Measurements from ENCODE around the gene CDV3. TPM values are rescaled to one million over a fixed set of nuclear protein-coding genes. Genes with fewer than 3 reads are reported as not detected.

The CDV3 gene
- total and polyA plus RNA-seq, 9 of the 15 experiments (the other 6 are each of a cell fraction or from before 2014, with no cell fraction given), result 72.3 to 273 (median 116) TPM

DNA sequence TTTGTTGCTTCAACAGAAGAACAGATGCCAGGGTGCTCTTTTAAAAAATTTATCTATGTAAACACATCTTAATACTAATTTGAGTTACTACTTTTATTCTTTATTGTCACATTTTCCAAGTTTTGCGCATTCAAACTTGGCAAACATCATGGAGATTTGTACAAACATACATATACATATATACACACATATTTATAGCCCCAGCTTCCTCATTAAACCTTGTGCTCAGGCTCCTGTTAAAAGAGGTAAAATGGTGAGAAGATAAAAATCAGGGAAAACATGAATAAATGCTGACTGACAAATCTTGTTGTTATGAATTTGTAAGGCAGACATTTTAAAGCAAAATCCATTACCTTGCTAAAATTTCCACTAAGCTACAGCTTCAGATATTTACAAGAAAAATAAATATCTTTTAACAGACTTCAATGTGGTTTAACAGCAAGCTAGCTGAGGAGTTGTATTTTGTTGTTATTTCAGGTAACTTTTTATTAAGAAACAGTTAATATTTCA lies 27.1 kb downstream of the CDV3 start:
- FAIRE-seq, result no peak
- intact Hi-C loops (cut with micrococcal nuclease), result no loop called here
- Histone ChIP-seq H3K36me3 (ENCODE audit: control insufficient read depth, insufficient read depth, low read length) (peaks cover 32% of the 10 kb centered on the region; the same call in 2 of the 3 replicates), H2AFZ (ENCODE audit: low read depth, low read length) (no peak overlapping the region), H3K9ac (ENCODE audit: insufficient read depth in 1 of 2, low read depth in 2 of 2, low read length in 2 of 2) (no peak overlapping the region), H3K79me2 (ENCODE audit: control insufficient read depth, insufficient read depth, low read length) (no peaks in the 10 kb centered on the region), H3K27me3 (ENCODE audit: control insufficient read depth in 2 of 2, insufficient read depth in 2 of 2, low read length in 2 of 2) (no peaks in the 10 kb centered on the region), H3K4me1 (replicated peaks in 1 of 2; ENCODE audit: control insufficient read depth in 2 of 2, insufficient read depth in 2 of 2, low read length in 2 of 2) (peaks cover 0 to 3% of the 10 kb centered on the region in 2 experiments; a peak in 2 of 5 replicates), H3K9me1 (ENCODE audit: control insufficient read depth, insufficient read depth, low read length) (no peaks in the 10 kb centered on the region), H3K9me3 (replicated peaks; ENCODE audit: control insufficient read depth, insufficient read depth, low read depth, low read length) (no peaks in the 10 kb centered on the region), H3K4me3 (no peak overlapping the region), H4K20me1 (replicated peaks; ENCODE audit: control insufficient read depth, insufficient read depth, low read length) (no peaks in the 10 kb centered on the region), H3K4me2 (ENCODE audit: insufficient read depth, low read length) (no peak overlapping the region), H3K27ac (ENCODE audit: extremely low read depth, low read depth, low read length) (no peak overlapping the region)
- ChIA-PET POLR2A (interaction anchor here (0.6 to 0.7 kb wide), 2 partner anchors 113 to 1233 kb away, joined by 3 to 4 read pairs; no protein-coding TSS in a partner anchor), CTCF (ENCODE audit: low intra/inter-chr PET ratio) (no interaction called here)
- no peak for DNase-seq (ENCODE audit: extremely low read depth in 1 of 4, low spot score in 3 of 4)
- WGBS (ENCODE audit: insufficient coverage, low coverage, missing lambda C conversion rate), result 83% methylated on average over 1 of the region's 1 CpG
- in situ Hi-C loops (cut with MboI), result no loop called here
- BruUV-seq (replicated peaks), result TSS peak; percentile 39
- no peak for ATAC-seq
- no peak for TF ChIP-seq SIN3B (IDR thresholded peaks at IDR 0.05; ENCODE audit: low read depth)
- TF ChIP-seq E2F6 (IDR thresholded peaks at IDR 0.05; ENCODE audit: borderline replicate concordance in 1 of 2, extremely low read depth in 1 of 2, insufficient read depth in 1 of 2, insufficient read length in 1 of 2, low read depth in 1 of 2, low read length in 1 of 2, poor library complexity in 1 of 2, severe bottlenecking in 1 of 2), result no peak
- no peak for TF ChIP-seq TRIM28 (IDR thresholded peaks at IDR 0.05)
- peak; percentile 78 for TF ChIP-seq ZNF316 (IDR thresholded peaks at IDR 0.05)
- TF ChIP-seq MAFF (IDR thresholded peaks at IDR 0.05; ENCODE audit: low read length), result 0 out of 2 replicates have a peak, but pooled peaks have one; percentile 18
- no peak for TF ChIP-seq ZBTB40 (IDR thresholded peaks at IDR 0.05)
- TF ChIP-seq ZBTB40 (CRISPR knock-in tag; IDR thresholded peaks at IDR 0.05), result no peak
- no peak for TF ChIP-seq GATAD2B (IDR thresholded peaks at IDR 0.05; ENCODE audit: borderline replicate concordance)
- no peak for TF ChIP-seq SMARCA4 (IDR thresholded peaks at IDR 0.05)
- peak; percentile 72 for TF ChIP-seq C11orf30 (IDR thresholded peaks at IDR 0.05; ENCODE audit: low read depth)
- TF ChIP-seq MAFG (tag; conservative IDR thresholded peaks at IDR 0.05), result peak; percentile 31
- TF ChIP-seq TSC22D4 (tag; IDR thresholded peaks at IDR 0.05), result no peak
- no peak for TF ChIP-seq MIER1 (IDR thresholded peaks at IDR 0.05; ENCODE audit: low read depth)
- TF ChIP-seq POLR2H (tag; IDR thresholded peaks at IDR 0.05; ENCODE audit: low read depth), result no peak
- no peak for TF ChIP-seq STAT5A (IDR thresholded peaks at IDR 0.05; ENCODE audit: borderline replicate concordance, low read length)
